ENCODE results near the gene LRRC56.

LRRC56 gene, protein sequence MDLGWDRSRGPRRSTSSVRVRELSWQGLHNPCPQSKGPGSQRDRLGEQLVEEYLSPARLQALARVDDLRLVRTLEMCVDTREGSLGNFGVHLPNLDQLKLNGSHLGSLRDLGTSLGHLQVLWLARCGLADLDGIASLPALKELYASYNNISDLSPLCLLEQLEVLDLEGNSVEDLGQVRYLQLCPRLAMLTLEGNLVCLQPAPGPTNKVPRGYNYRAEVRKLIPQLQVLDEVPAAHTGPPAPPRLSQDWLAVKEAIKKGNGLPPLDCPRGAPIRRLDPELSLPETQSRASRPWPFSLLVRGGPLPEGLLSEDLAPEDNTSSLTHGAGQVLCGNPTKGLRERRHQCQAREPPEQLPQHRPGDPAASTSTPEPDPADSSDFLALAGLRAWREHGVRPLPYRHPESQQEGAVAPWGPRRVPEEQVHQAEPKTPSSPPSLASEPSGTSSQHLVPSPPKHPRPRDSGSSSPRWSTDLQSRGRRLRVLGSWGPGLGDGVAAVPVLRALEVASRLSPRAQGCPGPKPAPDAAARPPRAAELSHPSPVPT

DNA sequence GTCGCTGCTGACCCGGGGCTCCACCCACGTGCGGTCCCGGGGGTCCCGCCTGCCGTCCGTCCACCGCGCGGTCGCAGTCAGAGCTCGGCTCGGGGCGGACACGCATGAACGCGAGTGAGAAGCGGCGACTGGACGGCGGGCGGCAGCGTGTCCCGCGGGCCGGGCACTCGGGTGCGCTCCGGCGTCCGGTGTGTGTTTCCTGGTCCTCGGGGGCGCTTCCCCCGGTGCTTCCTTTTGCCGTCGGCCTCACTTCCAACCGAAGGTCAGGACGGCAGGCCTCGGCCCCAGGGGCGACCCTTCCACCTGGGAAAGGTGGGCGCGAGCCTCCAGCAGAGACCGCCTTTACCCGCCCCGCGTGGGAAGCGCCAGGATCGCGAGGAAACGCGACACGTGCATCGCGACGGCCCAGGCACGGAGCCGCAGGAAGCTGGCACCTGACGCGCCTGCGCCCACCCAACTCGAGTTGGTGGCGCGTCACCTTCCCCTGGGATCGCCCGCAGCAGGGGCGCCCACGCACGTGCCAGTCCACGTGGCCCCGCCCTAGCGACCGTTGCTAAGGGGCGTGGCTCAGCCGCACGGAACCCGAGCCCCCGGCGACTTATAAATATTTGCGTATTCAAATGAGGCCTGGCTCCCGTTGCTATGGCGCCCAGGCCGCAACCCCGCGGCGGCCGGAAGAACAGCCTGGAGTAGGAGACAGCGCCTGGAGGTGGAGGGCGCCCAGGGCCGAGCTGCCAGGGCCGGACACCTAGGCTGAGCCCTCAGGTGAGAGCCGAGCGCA is at the start of gene LRRC56:
TSS of gene LRRC56 (plus strand) at position 687 of the 781 bp plus-strand sequence. CDS start 3,158 bp downstream, outside the sequence.
- peak; percentile 86 to 89 (median 86) for DNase-seq (ENCODE audit: low read depth in 2 of 3, low spot score in 2 of 3)

DNA sequence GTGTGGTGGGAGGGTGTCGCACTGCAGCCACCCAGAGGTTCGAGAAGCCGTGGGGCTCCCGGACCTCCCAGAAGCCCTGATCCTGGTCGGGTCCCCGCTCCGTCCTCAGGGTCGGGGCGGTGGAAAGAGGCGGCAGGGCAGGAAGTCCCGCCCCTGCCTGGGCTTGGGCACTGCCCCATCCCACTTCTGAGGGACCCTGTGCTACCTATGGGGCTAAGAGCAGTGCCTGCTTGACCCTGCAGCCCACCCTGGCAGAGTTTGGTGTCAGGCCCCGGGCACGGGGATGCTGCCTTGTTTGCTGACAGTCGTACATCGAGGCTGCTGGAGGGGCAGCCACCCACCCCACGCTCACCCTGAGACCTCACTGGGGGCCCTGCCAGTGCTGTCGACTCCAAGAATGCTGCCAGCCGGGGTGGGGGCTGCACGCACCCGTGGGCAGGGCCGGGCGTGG is 49.7 kb upstream of the LRRC56 start:
- DNase-seq (ENCODE audit: low read depth in 2 of 3, low spot score in 2 of 3): no peak

DNA sequence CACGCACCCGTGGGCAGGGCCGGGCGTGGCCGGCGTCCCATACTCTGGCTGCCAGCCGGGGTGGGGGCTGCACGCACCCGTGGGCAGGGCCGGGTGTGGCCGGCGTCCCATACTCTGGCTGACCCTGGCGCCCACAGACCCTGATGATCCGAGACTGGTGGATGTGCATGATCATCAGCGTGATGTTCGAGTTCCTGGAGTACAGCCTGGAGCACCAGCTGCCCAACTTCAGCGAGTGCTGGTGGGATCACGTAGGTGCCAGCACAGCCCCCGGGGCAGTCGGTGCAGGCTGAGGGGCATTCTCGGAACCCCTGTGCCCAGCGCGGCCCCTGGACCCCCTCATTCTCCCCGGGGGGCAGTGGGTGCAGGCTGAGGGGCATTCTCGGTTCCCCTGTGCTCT is 49.3 kb upstream of the LRRC56 start:
- DNase-seq (ENCODE audit: low read depth in 2 of 3, low spot score in 2 of 3): no peak

DNA sequence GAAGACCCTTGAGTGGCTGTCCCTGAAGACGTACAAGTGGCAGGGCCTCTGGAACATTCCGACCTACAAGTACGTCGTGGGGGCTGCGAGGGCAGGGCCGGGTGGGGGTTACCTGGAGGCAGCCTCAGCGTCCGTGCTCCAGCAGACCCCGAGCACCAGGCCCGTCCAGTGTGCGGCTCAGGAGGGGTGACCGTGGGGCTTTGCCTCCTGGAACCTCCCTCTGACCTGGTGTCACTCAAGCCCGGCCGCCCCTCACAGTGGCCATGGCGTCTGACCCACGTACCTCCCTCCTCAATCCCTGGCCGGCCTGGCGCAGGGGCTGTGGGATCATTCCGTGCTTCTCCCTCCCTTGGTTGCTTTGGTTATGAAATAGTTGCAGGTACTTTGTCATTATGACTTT is 48.7 kb upstream of the LRRC56 start:
- DNase-seq (ENCODE audit: low read depth in 2 of 3, low spot score in 2 of 3): no peak

DNA sequence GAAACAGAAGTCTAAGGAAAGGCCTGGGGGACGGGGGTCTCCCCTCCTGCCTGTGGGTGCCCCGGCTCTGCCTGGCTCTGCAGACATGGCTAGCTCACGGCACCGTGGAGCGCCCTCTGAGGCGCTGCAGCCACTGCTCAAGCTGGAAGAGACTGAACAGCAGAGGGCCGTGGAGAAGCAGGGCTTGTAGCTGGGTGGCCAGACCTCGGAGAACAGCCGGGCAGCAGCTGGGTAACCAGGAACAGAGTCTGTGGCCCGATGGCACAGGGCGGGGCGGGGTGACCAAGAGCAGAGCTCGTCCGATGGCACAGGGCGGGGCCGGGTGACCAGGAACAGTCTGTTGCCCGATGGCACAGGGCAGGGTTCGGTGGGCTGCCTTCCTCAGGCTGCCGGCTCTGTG is 48.3 kb upstream of the LRRC56 start:
- no peak for DNase-seq (ENCODE audit: low read depth in 2 of 3, low spot score in 2 of 3)

DNA sequence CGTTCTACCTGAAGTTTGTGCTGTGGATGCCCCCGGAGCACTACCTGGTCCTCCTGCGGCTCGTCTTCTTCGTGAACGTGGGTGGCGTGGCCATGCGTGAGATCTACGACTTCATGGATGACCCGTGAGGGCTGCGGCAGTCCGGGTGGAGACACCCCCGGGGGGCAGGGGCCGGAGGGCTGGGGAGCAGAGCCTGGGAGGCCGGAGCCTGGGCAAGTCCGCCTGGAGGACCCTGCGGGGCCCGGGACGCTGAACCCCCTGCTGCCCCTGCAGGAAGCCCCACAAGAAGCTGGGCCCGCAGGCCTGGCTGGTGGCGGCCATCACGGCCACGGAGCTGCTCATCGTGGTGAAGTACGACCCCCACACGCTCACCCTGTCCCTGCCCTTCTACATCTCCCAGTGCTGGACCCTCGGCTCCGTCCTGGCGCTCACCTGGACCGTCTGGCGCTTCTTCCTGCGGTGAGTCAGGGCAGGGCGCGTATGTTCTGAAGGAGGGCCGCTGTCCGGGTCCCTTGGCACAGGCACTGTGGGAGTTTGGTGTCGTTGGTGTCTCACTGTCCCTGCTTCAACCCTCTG is 47.6 kb upstream of the LRRC56 start:
- no peak for DNase-seq (ENCODE audit: low read depth in 2 of 3, low spot score in 2 of 3)

DNA sequence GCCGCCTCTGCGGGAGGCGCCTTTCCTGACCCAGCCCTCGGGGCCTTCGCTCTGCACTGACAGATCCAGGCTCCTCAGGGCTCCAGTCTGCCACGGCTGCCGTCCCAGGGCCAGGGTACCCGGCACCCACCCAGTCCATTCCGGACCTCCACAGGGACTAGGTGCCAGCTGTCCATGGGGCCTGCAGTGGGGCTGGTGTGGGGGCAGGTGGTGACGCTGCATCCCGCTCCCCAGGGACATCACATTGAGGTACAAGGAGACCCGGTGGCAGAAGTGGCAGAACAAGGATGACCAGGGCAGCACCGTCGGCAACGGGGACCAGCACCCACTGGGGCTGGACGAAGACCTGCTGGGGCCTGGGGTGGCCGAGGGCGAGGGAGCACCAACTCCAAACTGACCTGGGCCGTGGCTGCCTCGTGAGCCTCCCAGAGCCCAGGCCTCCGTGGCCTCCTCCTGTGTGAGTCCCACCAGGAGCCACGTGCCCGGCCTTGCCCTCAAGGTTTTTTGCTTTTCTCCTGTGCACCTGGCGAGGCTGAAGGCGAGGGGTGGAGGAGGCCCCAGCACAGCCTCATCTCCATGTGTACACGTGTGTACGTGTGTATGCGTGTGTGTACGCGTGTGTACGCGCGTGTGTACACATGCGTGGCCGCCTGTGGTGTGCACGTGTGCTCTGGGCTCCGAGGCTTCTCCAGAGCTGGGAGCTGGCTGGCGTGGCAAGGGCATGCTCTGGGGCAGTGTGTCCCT is 47.0 kb upstream of the LRRC56 start:
- DNase-seq (ENCODE audit: low read depth in 2 of 3, low spot score in 2 of 3): no peak

DNA sequence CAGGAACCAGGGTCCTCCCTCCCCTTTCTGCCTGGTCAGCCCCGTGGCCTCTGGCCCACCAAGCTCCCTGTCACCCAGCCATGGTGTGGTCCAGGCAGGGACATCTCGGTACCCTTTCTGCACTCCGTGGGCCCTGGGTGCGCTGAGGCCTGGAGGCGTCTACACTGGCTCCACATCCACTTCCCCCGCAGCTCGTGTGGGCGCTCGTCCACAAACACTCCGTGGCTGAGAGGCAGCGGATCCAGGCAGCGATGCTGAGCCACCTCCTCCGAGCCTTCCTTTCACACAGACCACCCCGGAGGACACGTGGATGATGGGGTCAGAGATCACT is 46.4 kb upstream of the LRRC56 start:
- no peak for DNase-seq (ENCODE audit: low read depth in 2 of 3, low spot score in 2 of 3)

DNA sequence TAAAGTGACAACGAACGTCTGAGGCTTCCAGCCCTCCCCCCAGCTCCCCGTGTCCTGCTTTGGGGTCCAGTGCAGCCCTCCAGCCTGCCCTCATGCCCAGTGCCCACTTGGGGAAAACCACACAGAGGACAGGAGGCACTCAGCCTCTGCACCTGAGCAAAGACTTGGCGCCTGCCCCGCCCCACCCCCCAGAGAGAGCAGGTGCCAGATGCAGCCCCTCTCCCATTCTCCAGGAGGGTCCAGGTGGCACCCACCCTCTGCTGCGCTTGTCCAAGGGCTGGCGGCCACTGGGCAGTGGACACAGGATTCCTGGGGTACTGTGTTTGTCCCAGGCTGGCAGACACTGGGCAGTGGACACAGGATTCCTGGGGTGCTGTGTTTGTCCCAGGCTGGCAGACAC is 46.0 kb upstream of the LRRC56 start:
- no peak for DNase-seq (ENCODE audit: low read depth in 2 of 3, low spot score in 2 of 3)

DNA sequence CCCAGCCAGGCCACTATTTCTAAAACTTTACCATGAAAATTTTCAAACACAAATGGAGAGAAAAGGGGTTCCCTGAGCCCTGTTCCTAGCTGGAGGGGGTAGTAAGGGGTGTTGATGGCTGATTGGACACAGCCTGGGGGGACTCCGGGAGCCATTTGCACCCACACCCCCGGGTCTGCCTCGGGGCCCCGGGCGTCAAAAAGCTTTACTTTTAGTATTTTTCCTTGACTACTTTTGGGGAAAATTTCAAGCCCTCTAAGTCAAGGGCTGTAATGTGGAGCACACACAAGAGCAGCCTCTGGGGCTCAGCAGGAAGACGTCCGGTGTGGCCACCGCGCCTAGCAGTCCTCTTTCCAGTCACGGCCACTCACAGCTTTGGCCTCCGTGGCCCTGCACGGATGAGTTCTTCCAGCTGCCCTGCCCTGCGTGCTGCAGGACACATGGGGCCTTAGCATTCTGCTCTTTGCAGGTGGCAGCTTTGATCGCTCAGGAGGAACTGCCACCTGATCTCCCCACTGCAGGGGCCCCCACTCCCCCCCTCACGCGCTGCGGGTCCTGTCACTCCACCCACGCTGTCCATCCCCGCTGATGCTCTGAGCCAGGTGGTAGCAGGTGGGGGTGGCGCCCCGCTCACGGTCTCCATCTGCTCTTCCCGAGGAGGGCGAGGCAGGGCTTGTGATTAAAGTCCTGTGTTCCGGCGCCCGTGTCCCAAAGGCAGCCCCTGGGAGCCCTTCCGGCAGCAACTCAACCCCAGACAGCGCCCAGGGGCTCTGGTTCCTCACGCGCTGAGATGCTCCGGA is 44.7 kb upstream of the LRRC56 start:
- no peak for DNase-seq (ENCODE audit: low read depth in 2 of 3, low spot score in 2 of 3)

DNA sequence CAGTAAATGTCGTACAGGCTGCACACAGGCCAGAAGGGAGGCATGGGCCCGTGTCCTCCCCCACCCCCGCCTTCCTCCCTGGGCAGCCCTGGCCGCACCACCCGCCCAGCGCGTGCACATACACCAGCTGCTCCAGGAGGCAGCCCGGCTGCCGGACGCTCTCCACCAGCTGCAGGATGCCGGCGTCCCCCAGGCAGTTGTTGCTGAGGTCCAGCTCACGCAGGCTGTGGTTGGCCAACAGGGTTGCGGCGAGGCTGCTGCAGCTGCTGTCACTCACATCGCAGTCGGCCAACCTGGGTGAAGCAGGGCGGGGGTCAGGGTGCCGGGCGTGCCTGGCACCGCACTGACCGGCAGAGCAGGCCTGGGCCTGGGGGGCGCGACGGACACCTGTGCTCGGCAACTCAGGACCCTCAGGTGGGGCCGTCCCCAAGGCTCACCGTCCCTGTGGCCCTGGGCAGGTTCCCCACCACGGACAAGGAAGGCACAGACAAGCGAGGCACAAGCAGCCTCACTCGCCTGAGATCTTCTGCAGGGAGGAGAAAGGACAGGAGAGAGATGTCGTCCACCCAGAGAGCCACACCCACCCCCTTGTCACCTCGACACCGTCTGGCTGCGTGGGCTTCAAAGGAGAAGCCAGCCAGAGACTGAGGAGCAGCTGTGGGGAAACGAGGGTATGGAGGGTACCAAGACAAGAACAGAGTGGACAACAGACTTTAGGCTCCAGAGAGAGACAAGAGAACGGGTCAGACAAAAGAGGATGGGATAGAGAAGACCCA is 42.4 kb upstream of the LRRC56 start:
- DNase-seq (ENCODE audit: low read depth in 2 of 3, low spot score in 2 of 3): no peak

DNA sequence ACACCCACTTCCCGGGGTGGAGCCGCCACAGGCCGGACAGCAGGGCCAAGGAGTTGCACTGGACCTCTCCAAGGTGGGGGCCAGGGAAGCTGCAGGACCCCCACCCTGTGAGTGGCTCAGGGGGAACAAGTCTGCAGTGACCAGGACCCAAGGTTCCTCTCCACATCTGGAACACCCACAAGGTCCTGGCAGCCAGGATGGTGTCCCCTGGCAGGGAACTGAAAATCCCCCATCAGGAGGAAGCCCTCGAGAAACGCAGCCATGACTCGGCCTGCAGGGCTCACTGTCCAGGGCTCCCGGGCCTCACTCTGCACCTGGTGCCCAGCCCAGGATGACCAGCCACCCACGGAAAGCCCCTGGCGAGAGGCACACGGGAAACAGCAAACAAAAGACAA is 41.8 kb upstream of the LRRC56 start:
- DNase-seq (ENCODE audit: low read depth in 2 of 3, low spot score in 2 of 3): no peak

DNA sequence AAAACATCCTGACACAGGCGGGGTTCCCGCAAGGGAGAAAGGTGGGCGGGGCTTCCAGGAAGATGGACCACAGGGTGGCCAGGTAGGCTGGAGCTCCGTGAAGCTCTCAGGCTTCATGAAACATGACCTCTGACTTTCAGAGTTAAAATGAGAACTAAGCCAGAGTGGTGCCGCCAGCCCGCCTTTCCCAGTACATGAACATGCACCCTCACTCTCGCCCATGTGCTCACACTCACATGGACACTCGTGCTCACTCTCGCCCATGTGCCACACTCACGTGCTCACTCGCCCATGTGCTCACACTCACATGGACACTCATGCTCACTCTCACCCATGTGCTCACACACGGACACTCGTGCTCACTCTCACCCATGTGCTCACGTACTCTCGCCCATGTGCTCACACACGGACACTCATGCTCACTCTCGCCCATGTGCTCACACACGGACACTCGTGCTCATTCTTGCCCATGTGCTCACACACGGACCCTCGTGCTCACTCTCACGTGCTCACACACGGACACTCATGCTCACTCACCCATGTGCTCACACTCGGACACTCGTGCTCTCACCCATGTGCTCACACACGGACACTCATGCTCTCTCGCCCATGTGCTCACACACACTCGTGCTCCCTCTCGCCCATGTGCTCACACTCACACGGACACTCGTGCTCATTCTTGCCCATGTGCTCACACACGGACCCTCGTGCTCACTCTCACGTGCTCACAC is 40.3 kb upstream of the LRRC56 start:
- DNase-seq (ENCODE audit: low read depth in 2 of 3, low spot score in 2 of 3): no peak

DNA sequence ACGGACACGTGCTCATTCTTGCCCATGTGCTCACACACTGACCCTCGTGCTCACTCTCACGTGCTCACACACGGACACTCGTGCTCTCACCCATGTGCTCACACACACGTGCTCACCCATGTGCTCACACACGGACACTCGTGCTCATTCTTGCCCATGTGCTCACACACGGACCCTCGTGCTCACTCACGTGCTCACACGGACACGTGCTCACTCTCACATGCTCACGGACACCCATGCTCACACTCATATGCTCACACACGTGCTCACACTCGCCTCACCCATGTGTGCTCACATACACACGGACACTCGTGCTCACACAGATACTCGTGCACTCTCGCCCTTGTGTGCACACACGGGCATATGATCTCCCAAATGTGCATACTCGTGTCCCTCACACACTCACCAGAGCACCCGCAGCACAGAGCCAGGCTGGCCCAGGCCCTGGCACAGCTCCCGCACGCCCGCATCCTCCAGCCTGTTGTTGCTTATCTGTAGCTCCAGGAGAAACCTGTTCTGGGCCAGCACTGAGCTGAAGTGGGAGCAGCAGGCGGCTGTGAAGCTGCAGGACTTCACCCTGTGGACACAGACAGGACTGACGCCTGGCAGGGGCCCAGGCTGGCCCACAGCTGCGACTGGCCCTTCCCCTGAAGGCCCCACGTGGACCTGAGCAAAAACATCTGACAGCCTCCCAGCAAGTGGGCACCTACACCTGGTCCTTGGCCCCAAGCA is 39.6 kb upstream of the LRRC56 start:
- no peak for DNase-seq (ENCODE audit: low read depth in 2 of 3, low spot score in 2 of 3)

DNA sequence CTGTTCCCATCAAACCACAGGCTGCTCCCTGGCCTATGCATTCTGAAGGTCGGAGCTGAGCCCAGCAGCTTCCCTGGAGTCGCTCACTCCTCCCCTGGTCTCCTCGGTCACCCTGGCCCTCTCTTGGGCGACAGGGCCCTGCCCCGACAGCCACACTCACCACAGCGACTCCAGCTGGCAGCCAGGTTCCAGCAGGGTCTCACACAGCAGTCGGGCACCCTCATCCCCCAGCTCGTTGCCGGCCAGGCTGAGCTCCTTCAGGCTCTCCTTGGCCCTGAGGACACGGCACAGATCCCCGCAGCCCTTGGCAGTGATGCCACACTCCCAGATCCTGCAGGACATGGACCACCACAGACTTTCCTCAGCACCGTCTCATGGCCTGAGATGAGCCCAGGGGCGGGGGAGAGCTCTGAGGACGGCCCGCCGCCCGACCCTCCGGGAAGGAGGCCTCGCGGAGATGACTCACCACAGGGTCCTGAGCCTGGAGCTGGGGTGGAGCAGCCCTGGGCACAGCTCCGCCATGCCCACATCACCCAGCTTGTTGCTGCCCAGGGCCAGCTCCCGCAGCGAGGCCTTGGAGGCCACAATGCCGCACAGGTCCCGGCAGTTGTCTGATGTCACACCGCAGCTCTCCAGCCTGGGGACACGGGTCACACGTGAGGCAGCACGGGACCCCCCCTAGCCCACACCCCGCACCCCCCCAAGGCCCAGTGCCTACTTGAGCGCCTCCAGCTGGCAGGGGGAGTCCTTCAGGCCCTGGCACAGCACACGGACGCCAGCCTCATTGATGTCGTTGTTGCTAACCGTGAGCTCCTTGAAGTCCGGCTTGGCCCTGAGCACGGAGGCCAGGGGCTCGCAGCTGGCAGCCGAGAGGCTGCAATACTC is 38.8 kb upstream of the LRRC56 start:
- no peak for DNase-seq (ENCODE audit: low read depth in 2 of 3, low spot score in 2 of 3)

DNA sequence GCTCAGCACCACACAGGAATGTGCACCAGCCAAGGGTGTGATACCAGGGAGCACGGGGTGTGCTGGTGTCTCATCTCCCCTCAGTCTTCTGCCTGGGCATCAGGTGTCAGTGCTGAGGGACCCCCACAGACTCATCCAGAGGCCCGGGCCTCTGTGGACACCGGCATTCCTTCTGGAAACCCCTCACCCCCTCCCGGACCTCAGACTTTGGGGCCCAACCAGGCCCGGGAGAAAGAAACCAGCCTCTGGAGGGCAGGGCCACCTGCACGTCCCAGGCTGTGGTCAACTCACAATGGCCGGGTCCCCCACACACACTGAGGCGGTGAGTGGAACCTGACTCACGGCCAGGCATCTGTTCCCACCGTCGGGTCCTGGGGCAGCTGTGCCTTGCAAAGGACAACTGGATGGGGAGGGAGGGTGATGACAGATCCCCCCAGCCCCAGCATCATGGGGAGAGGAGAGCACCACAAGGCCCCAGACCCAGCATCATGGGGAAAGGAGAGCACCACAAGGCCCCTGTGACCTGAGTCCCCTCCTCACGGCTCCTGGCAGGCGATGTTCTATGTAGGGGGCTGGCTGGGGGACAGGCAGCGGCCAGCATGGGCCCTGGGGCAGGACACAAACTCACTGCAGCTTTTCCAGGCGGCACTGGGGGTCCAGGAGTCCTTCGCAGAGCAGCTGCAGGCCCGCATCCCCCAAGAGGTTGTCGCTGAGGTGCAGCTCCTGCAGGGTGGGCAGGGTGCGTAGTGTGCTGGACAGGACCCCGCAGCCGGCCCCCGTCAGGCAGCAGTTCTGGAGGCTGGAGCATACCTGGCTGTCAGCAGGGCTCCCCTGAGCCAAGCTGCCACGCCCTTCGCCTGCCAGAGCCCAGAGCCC is 37.9 kb upstream of the LRRC56 start:
- no peak for DNase-seq (ENCODE audit: low read depth in 2 of 3, low spot score in 2 of 3)

All from activated CD8-positive, alpha-beta memory T cell treated with anti-CD3 and anti-CD28 coated beads for 48 hours (primary cell).